ENCODE results near the gene FAM209B.

- TF ChIP-seq EP300 (IDR thresholded peaks at IDR 0.05) (no peak), CTCF (IDR thresholded peaks at IDR 0.05) (no peak), POLR2A (IDR thresholded peaks at IDR 0.05) (no peak)
Measured at GRCh38 chr20:56483970-56484369, 49.1 kb upstream of the FAM209B start.
